Vagina (tissue), 2 donors: Measurements from ENCODE around the gene NKAIN2.

Source experiments
- CTCF ChIP-seq, 3 experiments: fragments of 450-650 bp in 2 of 3; fragments of 200-600 bp in 1 of 3; sonication (generic) in 1 of 3; IDR thresholded peaks; one replicate each; pipeline ENCODE4 v1.5.1; 2017 to 2019; ENCODE audit warnings: antibody characterized with exemption in 3 of 3, mild to moderate bottlenecking in 2 of 3, moderate library complexity in 2 of 3
- POLR2A ChIP-seq, 2 donors: fragments of 450-650 bp; IDR thresholded peaks; one replicate each; pipeline ENCODE4 v1.6.1; 2017; ENCODE audit warnings: antibody characterized with exemption in 2 of 2, mild to moderate bottlenecking in 2 of 2, moderate library complexity in 2 of 2

DNA sequence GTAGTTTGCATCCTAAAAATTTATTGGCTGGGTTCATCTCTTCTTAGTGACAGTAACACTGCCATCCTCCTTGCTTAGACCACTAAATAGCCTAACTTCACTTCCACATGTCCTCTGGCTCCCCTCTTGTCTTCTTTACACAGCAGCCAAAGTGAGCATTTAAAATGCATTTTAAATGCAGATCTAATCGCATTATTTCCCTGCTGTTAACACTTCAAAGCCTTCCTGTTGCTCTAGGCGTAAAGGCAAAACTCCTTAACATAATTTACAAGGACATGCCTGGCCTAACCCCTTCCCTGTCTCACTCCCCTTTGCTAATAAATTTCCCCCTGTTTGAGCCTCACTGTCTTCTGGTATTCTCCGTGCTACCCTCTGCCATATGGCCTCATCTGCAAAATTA, 26.5 kb downstream of the NKAIN2 start:
- no peak for TF ChIP-seq CTCF (IDR thresholded peaks at IDR 0.05)
- no peak for TF ChIP-seq POLR2A (IDR thresholded peaks at IDR 0.05)
